HCT116 (cell line): ENCODE results near the gene WDPCP. TPM values are rescaled to one million over a fixed set of nuclear protein-coding genes. Genes with fewer than 3 reads are reported as not detected.

Experiments
- ATAC-seq: fragments of 200-7000 bp; cut with Tn5 transposase; 2 replicates; pipeline ENCODE4 v1.9.1; 2020; ENCODE audit warnings: mild to moderate bottlenecking, moderate library complexity
- BruUV-seq: library from RNA; stranded (reverse); fragments of 400-500 nt; replicated peaks from 2 replicates; lab custom pipeline; 2021; lab: Mats Ljungman, UMichigan
- CTCF ChIA-PET: fragments of 300-600 bp; sonication (Branson Sonifier 250); formaldehyde crosslinking; loops from one replicate; lab custom pipeline; 2021; ENCODE audit warnings: antibody characterized with exemption; lab: Charles Lee
- POLR2A ChIA-PET: fragments of 300-600, 350-600 bp; sonication (Branson Sonifier 250); formaldehyde crosslinking; loops from one replicate; lab custom pipeline; 2021; ENCODE audit warnings: antibody characterized with exemption; lab: Charles Lee
- RAD21 ChIA-PET, 2 experiments: fragments of 300-600 bp; sonication (Branson Sonifier 250); formaldehyde crosslinking; loops; one replicate each; lab custom pipeline; 2023; ENCODE audit warnings: low total read pairs in 2 of 2; ENCODE audit not compliant: uncharacterized antibody in 2 of 2, unreplicated experiment in 2 of 2, low non-redundant PET in 1 of 2; lab: Charles Lee
- DNase-seq: peaks from one replicate; pipeline ENCODE4 v3.0.0-alpha.2; 2010; ENCODE audit warnings: low read depth, low spot score
- H2AFZ ChIP-seq: fragments of 200-600 bp; shearing (Covaris generic), sonication (generic); 2 replicates; pipeline ENCODE4 v1.6.1; 2017; ENCODE audit warnings: low read depth, mixed run types, mixed read lengths, antibody characterized with exemption, low read length; ENCODE audit not compliant: poor library complexity, severe bottlenecking
- H3K27ac ChIP-seq: 2 replicates; pipeline ENCODE4 v1.5.1; 2012; ENCODE audit warnings: low read depth, low read length
- H3K27me3 ChIP-seq: fragments of 200-600 bp; sonication (generic); 2 replicates; pipeline ENCODE4 v1.6.1; 2016; ENCODE audit warnings: mixed run types, low read length, mixed read lengths; ENCODE audit not compliant: insufficient read depth
- H3K36me3 ChIP-seq, 2 experiments: fragments of 200-500 bp in 1 of 2; fragments of 200-600 bp in 1 of 2; sonication (Bioruptor generic) in 1 of 2; sonication (generic) in 1 of 2; 2 replicates each; pipeline versions ENCODE4 v1.5.1 to v1.6.1; 2014 to 2016; ENCODE audit warnings: low read length in 2 of 2, inconsistent platforms in 1 of 2, mixed read lengths in 1 of 2, mixed run types in 1 of 2; ENCODE audit not compliant: insufficient read depth in 2 of 2, control insufficient read depth in 1 of 2
- H3K4me1 ChIP-seq, 2 experiments: fragments of 200-600 bp in 1 of 2; sonication (generic) in 1 of 2; 2 replicates each; pipeline versions ENCODE4 v1.5.1 to v1.6.1; 2012 to 2017; ENCODE audit warnings: low read length in 2 of 2, inconsistent platforms in 1 of 2, mild to moderate bottlenecking in 1 of 2, mixed read lengths in 1 of 2, mixed run types in 1 of 2, moderate library complexity in 1 of 2; ENCODE audit not compliant: insufficient read depth in 2 of 2, control insufficient read depth in 1 of 2
- H3K4me2 ChIP-seq: fragments of 200-600 bp; sonication (generic); 2 replicates; pipeline ENCODE4 v1.6.1; 2017; ENCODE audit warnings: mixed run types, low read length, mixed read lengths
- H3K4me3 ChIP-seq, 2 experiments: fragments of 200-600 bp in 1 of 2; sonication (generic) in 1 of 2; replicated peaks in 1 of 2; 2 replicates each; pipeline ENCODE4 v1.5.1; 2011 to 2016; ENCODE audit warnings: low read length in 2 of 2, control low read depth in 1 of 2, low read depth in 1 of 2, mild to moderate bottlenecking in 1 of 2, mixed read lengths in 1 of 2, mixed run types in 1 of 2
- H3K79me2 ChIP-seq: fragments of 200-600 bp; sonication (generic); 2 replicates; pipeline ENCODE4 v1.6.1; 2017; ENCODE audit warnings: mild to moderate bottlenecking, mixed run types, low read length, moderate library complexity, mixed read lengths; ENCODE audit not compliant: insufficient read depth
- H3K9ac ChIP-seq: fragments of 200-600 bp; sonication (generic); 2 replicates; pipeline ENCODE4 v1.6.1; 2016; ENCODE audit warnings: low read length, mixed read lengths
- H3K9me2 ChIP-seq: fragments of 200-600 bp; sonication (generic), shearing (Covaris generic); 2 replicates; pipeline ENCODE4 v1.6.1; 2017; ENCODE audit warnings: mixed run types, mild to moderate bottlenecking, moderate library complexity; ENCODE audit not compliant: insufficient read depth
- H3K9me3 ChIP-seq, 2 experiments: fragments of 200-500 bp in 1 of 2; fragments of 200-600 bp in 1 of 2; sonication (Bioruptor generic) in 1 of 2; sonication (generic) in 1 of 2; 2 replicates each; pipeline ENCODE4 v1.6.1; 2014 to 2017; ENCODE audit warnings: low read length in 2 of 2, mixed read lengths in 2 of 2, inconsistent platforms in 1 of 2, low read depth in 1 of 2, mild to moderate bottlenecking in 1 of 2, mixed run types in 1 of 2, moderate library complexity in 1 of 2; ENCODE audit not compliant: control insufficient read depth in 1 of 2, insufficient read depth in 1 of 2
- H4K20me1 ChIP-seq: fragments of 200-600 bp; sonication (generic), shearing (Covaris generic); 2 replicates; pipeline ENCODE4 v1.6.1; 2017; ENCODE audit warnings: mixed run types, mild to moderate bottlenecking, moderate library complexity; ENCODE audit not compliant: insufficient read depth
- ELF1 ChIP-seq: IDR thresholded peaks from 2 replicates; pipeline ENCODE4 v1.6.1; 2012; ENCODE audit warnings: low read depth, borderline replicate concordance
- FOSL1 ChIP-seq: IDR thresholded peaks from 2 replicates; pipeline ENCODE4 v1.6.1; 2012; ENCODE audit warnings: low read depth
- JUND ChIP-seq: IDR thresholded peaks from 2 replicates; pipeline ENCODE4 v1.6.1; 2012
- MAX ChIP-seq: IDR thresholded peaks from 2 replicates; pipeline ENCODE4 v1.6.1; 2012
- POLR2A ChIP-seq: IDR thresholded peaks from 2 replicates; pipeline ENCODE4 v1.7.0; 2011; ENCODE audit warnings: borderline replicate concordance; ENCODE audit not compliant: insufficient read depth, insufficient read length; ENCODE audit errors: extremely low read depth
- POLR2AphosphoS5 ChIP-seq: IDR thresholded peaks from 2 replicates; pipeline ENCODE4 v1.6.1; 2011; ENCODE audit warnings: mild to moderate bottlenecking, low read depth, low read length, moderate library complexity
- SRF ChIP-seq: IDR thresholded peaks from 2 replicates; pipeline ENCODE4 v1.6.1; 2012; ENCODE audit warnings: low read depth
- TCF7L2 ChIP-seq: IDR thresholded peaks from 2 replicates; pipeline ENCODE4 v1.7.0; 2011; ENCODE audit warnings: borderline replicate concordance, inconsistent platforms; ENCODE audit not compliant: insufficient read depth, insufficient read length; ENCODE audit errors: extremely low read depth
- ZBTB33 ChIP-seq: IDR thresholded peaks from 2 replicates; pipeline ENCODE4 v1.6.1; 2011; ENCODE audit warnings: mild to moderate bottlenecking, low read length, moderate library complexity; ENCODE audit not compliant: insufficient replicate concordance; ENCODE audit errors: extremely low read depth
- ZFX ChIP-seq: fragments of 450-650 bp; IDR thresholded peaks from 2 replicates; pipeline ENCODE4 v1.6.1; 2017
- intact Hi-C: fragments of 100-400 bp; cut with micrococcal nuclease; formaldehyde crosslinking; loops from 2 replicates; pipeline ENCODE4 v1.10.0; 2022
- total RNA-seq: library from RNA; stranded (reverse); gene quantifications from one replicate; pipeline ENCODE4 v1.2.1, GENCODE V29; 2021; ENCODE audit not compliant: unreplicated experiment
- TF ChIP-seq, protein P1 (sequence below), 3 experiments: fragments of 200-600 bp in 1 of 3; sonication (generic) in 1 of 3; IDR thresholded peaks in 2 of 3; conservative IDR thresholded peaks in 1 of 3; 2 replicates each; pipeline ENCODE4 v1.5.1; 2012 to 2017; ENCODE audit warnings: low read depth in 2 of 3, low read length in 2 of 3, antibody characterized with exemption in 1 of 3, borderline replicate concordance in 1 of 3, control low read depth in 1 of 3, mild to moderate bottlenecking in 1 of 3, mixed read lengths in 1 of 3, mixed run types in 1 of 3, moderate library complexity in 1 of 3; ENCODE audit not compliant: insufficient read depth in 1 of 3
- TF ChIP-seq, protein P2 (sequence below): IDR thresholded peaks from 2 replicates; pipeline ENCODE4 v1.6.1; 2012

The WDPCP gene
- total RNA-seq, 1 experiment from 2014 or later = 4.1 TPM

DNA sequence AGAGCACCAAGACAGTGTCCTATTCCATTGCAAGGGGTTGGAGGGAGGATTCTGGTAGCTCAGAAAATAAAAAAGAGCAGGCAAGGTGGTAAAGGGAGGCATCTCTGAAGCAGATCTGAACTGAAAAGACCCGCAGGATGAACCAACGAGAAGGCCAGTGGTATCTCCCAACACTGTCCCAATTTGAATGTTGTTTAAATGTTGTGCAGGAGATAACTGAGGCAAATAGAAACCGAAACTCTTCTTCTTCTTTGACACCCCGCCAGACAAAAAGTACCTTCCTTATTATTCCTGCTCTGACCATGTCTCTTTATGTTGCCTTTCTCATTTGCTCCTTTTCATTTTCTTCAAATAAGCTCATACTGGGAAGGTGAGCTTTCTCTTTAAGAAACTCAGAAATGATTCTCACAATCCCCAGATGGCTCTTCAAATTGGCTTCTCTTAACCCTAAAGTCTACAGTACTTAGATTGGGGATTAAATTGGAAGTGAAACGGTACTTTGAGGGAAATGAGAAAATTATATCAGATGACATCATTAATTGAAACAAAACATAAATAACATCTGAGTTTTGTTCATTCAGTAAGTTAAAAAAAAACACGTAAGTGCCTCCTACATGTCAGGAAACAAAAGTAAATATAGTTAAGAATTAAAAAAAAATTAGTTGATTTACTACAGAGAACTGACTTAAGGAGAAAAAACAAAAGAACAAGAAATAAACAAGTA, 143.6 kb downstream of the WDPCP start:
- ATAC-seq (no peak), DNase-seq (no peak)
- ChIA-PET CTCF (no interaction called here), RAD21 (no interaction called here), POLR2A (no interaction called here)
- Histone ChIP-seq H3K27me3 (no peaks in the 10 kb centered on the region), H4K20me1 (no peaks in the 10 kb centered on the region), H3K9ac (no peak overlapping the region), H3K79me2 (no peaks in the 10 kb centered on the region), H2AFZ (no peak overlapping the region), H3K4me3 (no peak overlapping the region), H3K36me3 (no peaks in the 10 kb centered on the region), H3K9me2 (no peaks in the 10 kb centered on the region), H3K4me1 (no peaks in the 10 kb centered on the region), H3K9me3 (no peaks in the 10 kb centered on the region), H3K27ac (no peak overlapping the region), H3K4me2 (no peak overlapping the region)
- TF ChIP-seq SRF = no peak
- no peak for TF ChIP-seq ZBTB33
- no peak for TF ChIP-seq TCF7L2
- TF ChIP-seq, protein P1, sequence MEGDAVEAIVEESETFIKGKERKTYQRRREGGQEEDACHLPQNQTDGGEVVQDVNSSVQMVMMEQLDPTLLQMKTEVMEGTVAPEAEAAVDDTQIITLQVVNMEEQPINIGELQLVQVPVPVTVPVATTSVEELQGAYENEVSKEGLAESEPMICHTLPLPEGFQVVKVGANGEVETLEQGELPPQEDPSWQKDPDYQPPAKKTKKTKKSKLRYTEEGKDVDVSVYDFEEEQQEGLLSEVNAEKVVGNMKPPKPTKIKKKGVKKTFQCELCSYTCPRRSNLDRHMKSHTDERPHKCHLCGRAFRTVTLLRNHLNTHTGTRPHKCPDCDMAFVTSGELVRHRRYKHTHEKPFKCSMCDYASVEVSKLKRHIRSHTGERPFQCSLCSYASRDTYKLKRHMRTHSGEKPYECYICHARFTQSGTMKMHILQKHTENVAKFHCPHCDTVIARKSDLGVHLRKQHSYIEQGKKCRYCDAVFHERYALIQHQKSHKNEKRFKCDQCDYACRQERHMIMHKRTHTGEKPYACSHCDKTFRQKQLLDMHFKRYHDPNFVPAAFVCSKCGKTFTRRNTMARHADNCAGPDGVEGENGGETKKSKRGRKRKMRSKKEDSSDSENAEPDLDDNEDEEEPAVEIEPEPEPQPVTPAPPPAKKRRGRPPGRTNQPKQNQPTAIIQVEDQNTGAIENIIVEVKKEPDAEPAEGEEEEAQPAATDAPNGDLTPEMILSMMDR (IDR thresholded peaks at IDR 0.05 in 2 of 3, conservative IDR thresholded peaks at IDR 0.05 in 1 of 3; ENCODE audit: borderline replicate concordance in 1 of 3, insufficient read depth in 1 of 3, low read depth in 2 of 3, low read length in 2 of 3) = no peak
- no peak for TF ChIP-seq POLR2AphosphoS5
- no peak for TF ChIP-seq MAX
- no peak for TF ChIP-seq ELF1
- TF ChIP-seq JUND = no peak
- no peak for TF ChIP-seq ZFX
- no peak for TF ChIP-seq FOSL1
- TF ChIP-seq, protein P2, sequence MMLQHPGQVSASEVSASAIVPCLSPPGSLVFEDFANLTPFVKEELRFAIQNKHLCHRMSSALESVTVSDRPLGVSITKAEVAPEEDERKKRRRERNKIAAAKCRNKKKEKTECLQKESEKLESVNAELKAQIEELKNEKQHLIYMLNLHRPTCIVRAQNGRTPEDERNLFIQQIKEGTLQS = no peak
- TF ChIP-seq POLR2A = no peak
- BruUV-seq = no TSS peak
- intact Hi-C loops = no loop called here
